ENCODE results near the gene SBNO2. TPM values are rescaled to one million over a fixed set of nuclear protein-coding genes. Genes with fewer than 3 reads are reported as not detected.

Gene SBNO2
- total and polyA plus RNA-seq, 9 of the 15 experiments (the other 6 are each of a cell fraction or from before 2014, with no cell fraction given), result 0.01 to 46.2 (median 6.7) TPM

- TF ChIP-seq ARID1B (IDR thresholded peaks at IDR 0.05) (peak; percentile 89), HNRNPH1 (optimal IDR thresholded peaks at IDR 0.05; ENCODE audit: low read depth, low read length) (no peak), ZKSCAN8 (CRISPR knock-in tag; IDR thresholded peaks at IDR 0.05) (no peak), SP1 (CRISPR knock-in tag; IDR thresholded peaks at IDR 0.05) (peak; percentile 62), NONO (IDR thresholded peaks at IDR 0.05; ENCODE audit: low read depth in 2 of 2, low read length in 1 of 2) (no peak), FOXP1 (CRISPR knock-in tag; IDR thresholded peaks at IDR 0.05) (no peak), JUND (IDR thresholded peaks at IDR 0.05; ENCODE audit: borderline replicate concordance, low read depth, low read length) (no peak), JUND (tag; IDR thresholded peaks at IDR 0.05; ENCODE audit: borderline replicate concordance, low read depth, low read length) (peak; percentile 34; the same call in 1 of the 3 replicates), ZNF764 (CRISPR knock-in tag; IDR thresholded peaks at IDR 0.05; ENCODE audit: low read depth) (no peak), ZNF76 (CRISPR knock-in tag; IDR thresholded peaks at IDR 0.05; ENCODE audit: borderline replicate concordance) (no peak), ZNF354B (CRISPR knock-in tag; IDR thresholded peaks at IDR 0.05) (no peak), SIX5 (IDR thresholded peaks at IDR 0.05; ENCODE audit: borderline replicate concordance in 1 of 2, insufficient read depth in 1 of 2, low read depth in 1 of 2, low read length in 2 of 2) (no peak), CLOCK (CRISPR knock-in tag; IDR thresholded peaks at IDR 0.05; ENCODE audit: borderline replicate concordance) (no peak), MIER1 (IDR thresholded peaks at IDR 0.05; ENCODE audit: low read depth) (no peak), CXXC5 (CRISPR knock-in tag; IDR thresholded peaks at IDR 0.05) (peak; percentile 55), FOXJ3 (CRISPR knock-in tag; IDR thresholded peaks at IDR 0.05) (no peak), GTF2F1 (IDR thresholded peaks at IDR 0.05; ENCODE audit: low read depth, low read length) (no peak)
- TF ChIP-seq, protein P1, sequence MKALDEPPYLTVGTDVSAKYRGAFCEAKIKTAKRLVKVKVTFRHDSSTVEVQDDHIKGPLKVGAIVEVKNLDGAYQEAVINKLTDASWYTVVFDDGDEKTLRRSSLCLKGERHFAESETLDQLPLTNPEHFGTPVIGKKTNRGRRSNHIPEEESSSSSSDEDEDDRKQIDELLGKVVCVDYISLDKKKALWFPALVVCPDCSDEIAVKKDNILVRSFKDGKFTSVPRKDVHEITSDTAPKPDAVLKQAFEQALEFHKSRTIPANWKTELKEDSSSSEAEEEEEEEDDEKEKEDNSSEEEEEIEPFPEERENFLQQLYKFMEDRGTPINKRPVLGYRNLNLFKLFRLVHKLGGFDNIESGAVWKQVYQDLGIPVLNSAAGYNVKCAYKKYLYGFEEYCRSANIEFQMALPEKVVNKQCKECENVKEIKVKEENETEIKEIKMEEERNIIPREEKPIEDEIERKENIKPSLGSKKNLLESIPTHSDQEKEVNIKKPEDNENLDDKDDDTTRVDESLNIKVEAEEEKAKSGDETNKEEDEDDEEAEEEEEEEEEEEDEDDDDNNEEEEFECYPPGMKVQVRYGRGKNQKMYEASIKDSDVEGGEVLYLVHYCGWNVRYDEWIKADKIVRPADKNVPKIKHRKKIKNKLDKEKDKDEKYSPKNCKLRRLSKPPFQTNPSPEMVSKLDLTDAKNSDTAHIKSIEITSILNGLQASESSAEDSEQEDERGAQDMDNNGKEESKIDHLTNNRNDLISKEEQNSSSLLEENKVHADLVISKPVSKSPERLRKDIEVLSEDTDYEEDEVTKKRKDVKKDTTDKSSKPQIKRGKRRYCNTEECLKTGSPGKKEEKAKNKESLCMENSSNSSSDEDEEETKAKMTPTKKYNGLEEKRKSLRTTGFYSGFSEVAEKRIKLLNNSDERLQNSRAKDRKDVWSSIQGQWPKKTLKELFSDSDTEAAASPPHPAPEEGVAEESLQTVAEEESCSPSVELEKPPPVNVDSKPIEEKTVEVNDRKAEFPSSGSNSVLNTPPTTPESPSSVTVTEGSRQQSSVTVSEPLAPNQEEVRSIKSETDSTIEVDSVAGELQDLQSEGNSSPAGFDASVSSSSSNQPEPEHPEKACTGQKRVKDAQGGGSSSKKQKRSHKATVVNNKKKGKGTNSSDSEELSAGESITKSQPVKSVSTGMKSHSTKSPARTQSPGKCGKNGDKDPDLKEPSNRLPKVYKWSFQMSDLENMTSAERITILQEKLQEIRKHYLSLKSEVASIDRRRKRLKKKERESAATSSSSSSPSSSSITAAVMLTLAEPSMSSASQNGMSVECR (CRISPR knock-in tag; IDR thresholded peaks at IDR 0.05), result no peak
- TF ChIP-seq, protein P2, sequence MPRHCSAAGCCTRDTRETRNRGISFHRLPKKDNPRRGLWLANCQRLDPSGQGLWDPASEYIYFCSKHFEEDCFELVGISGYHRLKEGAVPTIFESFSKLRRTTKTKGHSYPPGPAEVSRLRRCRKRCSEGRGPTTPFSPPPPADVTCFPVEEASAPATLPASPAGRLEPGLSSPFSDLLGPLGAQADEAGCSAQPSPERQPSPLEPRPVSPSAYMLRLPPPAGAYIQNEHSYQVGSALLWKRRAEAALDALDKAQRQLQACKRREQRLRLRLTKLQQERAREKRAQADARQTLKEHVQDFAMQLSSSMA (CRISPR knock-in tag; IDR thresholded peaks at IDR 0.05), result no peak
Measured at GRCh38 chr19:1073063-1073955, 100.8 kb downstream of the SBNO2 start (continued).
